HepG2 (cell line): ENCODE data around the gene MARS1. TPM values are rescaled to one million over a fixed set of nuclear protein-coding genes. Genes with fewer than 3 reads are reported as not detected.
A peak's percentile ranks its signal among the peaks of the same experiment; 100 is the strongest.
"Not testable (repeated sequence)": the region's sequence is repeated elsewhere in the genome, so short reads cannot be mapped to it uniquely, and the experiment has no call there.

ENCODE experiments used
- ATAC-seq: fragments of 200-7000 bp; cut with Tn5 transposase; 3 replicates; pipeline ENCODE4 v1.9.1; 2020; ENCODE audit warnings: mild to moderate bottlenecking, moderate library complexity
- BruUV-seq: library from RNA; stranded (reverse); fragments of 400-500 nt; replicated peaks from 2 replicates; lab custom pipeline; 2021; lab: Mats Ljungman, UMichigan
- CTCF ChIA-PET: fragments of 300-600 bp; formaldehyde crosslinking; extraction: SDS; loops from one replicate; lab custom pipeline; 2021; ENCODE audit warnings: low total read pairs, inconsistent platforms, low intra/inter-chr PET ratio; lab: Yijun Ruan, JAX
- POLR2A ChIA-PET: fragments of 350-600 bp; sonication (Branson Sonifier 250); formaldehyde crosslinking; loops from one replicate; lab custom pipeline; 2020; ENCODE audit warnings: antibody characterized with exemption, inconsistent platforms; lab: Yijun Ruan, JAX
- DNase-seq: peaks from one replicate; pipeline ENCODE4 v3.0.0-alpha.2; 2015; ENCODE audit warnings: low spot score
- FAIRE-seq: peaks from 3 replicates; lab custom pipeline; 2011; peaks lifted over from hg19 to GRCh38; lab: Jason Lieb, UNC
- H2AFZ ChIP-seq: one replicate; pipeline ENCODE4 v1.6.1; 2011; ENCODE audit warnings: low read length, inconsistent platforms
- H3K27ac ChIP-seq: fragments of 300-600 bp; 3 replicates; pipeline ENCODE4 v1.8.0; 2011; ENCODE audit warnings: mixed run types, mild to moderate bottlenecking, mixed read lengths, low read length, inconsistent platforms; ENCODE audit not compliant: insufficient read depth; ENCODE audit errors: extremely low read length
- H3K27me3 ChIP-seq, 2 experiments: fragments of 200-600 bp in 1 of 2; 2 replicates in 1 of 2; 3 replicates in 1 of 2; pipeline versions ENCODE4 v1.6.0 to v1.8.0; 2011; ENCODE audit warnings: low read length in 2 of 2, mild to moderate bottlenecking in 2 of 2, moderate library complexity in 2 of 2, inconsistent platforms in 1 of 2; ENCODE audit not compliant: insufficient read depth in 2 of 2, control insufficient read depth in 1 of 2
- H3K36me3 ChIP-seq, 2 experiments: fragments of 200-600 bp in 1 of 2; replicated peaks in 1 of 2; 2 replicates in 1 of 2; 3 replicates in 1 of 2; pipeline versions ENCODE4 v1.5.1 to v1.8.0; 2011; ENCODE audit warnings: low read length in 2 of 2, inconsistent platforms in 1 of 2; ENCODE audit not compliant: insufficient read depth in 2 of 2, control insufficient read depth in 1 of 2
- H3K4me1 ChIP-seq: 2 replicates; pipeline ENCODE4 v1.5.1; 2012; ENCODE audit warnings: low read length, inconsistent platforms; ENCODE audit not compliant: insufficient read depth
- H3K4me2 ChIP-seq: 2 replicates; pipeline ENCODE4 v1.6.0; 2011; ENCODE audit warnings: low read depth, low read length, inconsistent platforms
- H3K4me3 ChIP-seq, 3 experiments: fragments of 200-600 bp in 1 of 3; sonication (generic), shearing (Covaris generic) in 1 of 3; replicated peaks in 1 of 3; 2 replicates each; pipeline ENCODE4 v1.5.1; 2011 to 2016; ENCODE audit warnings: low read length in 3 of 3, inconsistent platforms in 2 of 3, low read depth in 2 of 3, mild to moderate bottlenecking in 2 of 3, control low read depth in 1 of 3, mixed read lengths in 1 of 3; ENCODE audit not compliant: insufficient read depth in 1 of 3
- H3K79me2 ChIP-seq: one replicate; pipeline ENCODE4 v1.6.1; 2011; ENCODE audit warnings: low read length, inconsistent platforms; ENCODE audit not compliant: insufficient read depth
- H3K9ac ChIP-seq: 2 replicates; pipeline ENCODE4 v1.6.0; 2011; ENCODE audit warnings: mild to moderate bottlenecking, low read depth, low read length, inconsistent platforms; ENCODE audit not compliant: insufficient read depth
- H3K9me3 ChIP-seq: 2 replicates; pipeline ENCODE4 v1.5.1; 2012; ENCODE audit warnings: mild to moderate bottlenecking, low read length
- H4K20me1 ChIP-seq: 2 replicates; pipeline ENCODE4 v1.6.0; 2011; ENCODE audit warnings: inconsistent platforms, mild to moderate bottlenecking, low read length, moderate library complexity; ENCODE audit not compliant: insufficient read depth
- RBFOX2 ChIP-seq: fragments of 200-400 bp; formaldehyde crosslinking; IDR thresholded peaks from 2 replicates; pipeline ENCODE4 v1.6.1; 2017; ENCODE audit warnings: low read depth, mild to moderate bottlenecking, low read length
- WGBS: methylation state at CpG from one replicate; pipeline ENCODE4 v1.1.6; 2017; ENCODE audit warnings: low lambda C conversion rate; 5-methylcytosine and 5-hydroxymethylcytosine counted together
- in situ Hi-C: cut with HindIII; loops from 2 replicates; pipeline ENCODE4 v1.10.0; 2017; ENCODE audit warnings: low pct_unique_long_range_greater_than_20kb; ENCODE audit not compliant: extremely low pct_ligation_motif_present
- intact Hi-C: fragments of 100-400 bp; cut with micrococcal nuclease; formaldehyde crosslinking; loops from one replicate; pipeline ENCODE4 v1.10.0; 2022; ENCODE audit not compliant: unreplicated experiment
- polyA plus RNA-seq, 8 experiments: library from polyadenylated mRNA; depleted of rRNA in 3 of 8; stranded (reverse) in 7 of 8; unstranded in 1 of 8; fragments of >200 nt; fragmentation: Illumina TruSeq in 4 of 8; extraction: Trizol in 4 of 8; gene quantifications; 2 replicates each; pipeline versions ENCODE4 v1.2.1 to v1.2.3, GENCODE V29; 2011 to 2016; ENCODE audit warnings: low read depth in 4 of 8, missing spikeins in 1 of 8, mixed read lengths in 1 of 8; ENCODE audit not compliant: insufficient read depth in 1 of 8
- total RNA-seq, 5 experiments: library from RNA; depleted of rRNA; stranded (reverse); fragments of >200 nt; fragmentation: Illumina TruSeq; extraction: Trizol; gene quantifications; 2 replicates each; pipeline ENCODE4 v1.2.3, GENCODE V29; 2016; ENCODE audit warnings: low read depth in 1 of 5

MARS1 gene
- total and polyA plus RNA-seq, 2 of the 13 experiments (the other 11 are each of a cell fraction or from before 2014, with no cell fraction given): 115 to 181 TPM

DNA sequence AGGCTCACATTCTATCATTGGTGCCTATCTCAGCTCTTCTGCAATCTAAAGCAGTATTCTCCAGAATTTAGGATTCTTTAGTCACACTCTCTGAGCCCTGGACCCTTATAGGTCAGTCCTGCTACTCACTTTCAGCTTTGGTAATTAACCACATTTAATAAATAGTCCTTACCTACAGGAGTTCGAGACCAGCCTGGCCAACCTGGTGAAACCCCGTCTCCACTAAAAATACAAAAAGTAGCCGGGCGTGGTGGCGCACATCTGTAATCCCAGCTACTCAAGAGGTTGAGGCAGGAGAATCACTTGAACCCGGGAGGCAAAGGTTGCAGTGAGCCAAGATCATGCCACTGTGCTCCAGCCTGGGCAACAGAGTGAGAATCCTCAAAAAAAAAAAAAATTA, 25.8 kb downstream of the MARS1 start:
- Histone ChIP-seq H3K36me3 (peaks cover 32 to 77% of the 10 kb centered on the region in 2 experiments), H4K20me1 (peaks cover 20% of the 10 kb centered on the region), H3K4me1 (peaks cover 12% of the 10 kb centered on the region)
- BruUV-seq, H3K4me3 ChIP-seq, H3K9me3 ChIP-seq, H3K27ac ChIP-seq, H3K27me3 ChIP-seq, CTCF ChIA-PET, DNase-seq, FAIRE-seq, ATAC-seq, in situ Hi-C loops, H3K4me2 ChIP-seq, H3K9ac ChIP-seq, POLR2A ChIA-PET, intact Hi-C loops, H3K79me2 ChIP-seq, H2AFZ ChIP-seq: not testable (repeated sequence)
- TF ChIP-seq RBFOX2: 0 out of 2 replicates have a peak, but pooled peaks have one; percentile 21
- WGBS: 100% methylated on average over 6 of the region's 6 CpGs

DNA sequence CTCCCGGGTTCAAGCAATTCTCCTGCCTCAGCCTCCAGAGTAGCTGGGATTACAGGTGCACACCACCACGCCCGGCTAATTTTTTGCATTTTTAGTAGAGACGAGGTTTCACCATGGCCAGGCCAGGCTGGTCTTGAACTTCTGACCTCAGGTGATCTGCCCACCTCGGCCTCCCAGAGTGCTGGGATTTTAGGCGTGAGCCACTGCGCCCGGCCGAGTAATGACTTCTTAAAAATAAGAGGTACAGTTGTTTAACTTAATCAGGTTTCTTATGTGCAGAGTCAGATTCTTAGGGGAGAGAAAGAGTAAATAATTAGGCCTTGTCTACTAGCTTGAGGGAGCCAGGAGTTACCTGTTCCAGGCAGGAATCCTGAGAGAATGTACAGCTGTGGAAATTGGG, 26.4 kb downstream of the MARS1 start:
- peaks cover 32 to 72% of the 10 kb centered on the region in 2 experiments for H3K36me3 ChIP-seq
- H3K4me2 ChIP-seq, H2AFZ ChIP-seq, ATAC-seq, FAIRE-seq, H3K4me3 ChIP-seq, in situ Hi-C loops, H3K27ac ChIP-seq, H3K27me3 ChIP-seq, intact Hi-C loops, CTCF ChIA-PET, DNase-seq, H3K9ac ChIP-seq, BruUV-seq, H3K9me3 ChIP-seq: not testable (repeated sequence)
- peaks cover 14% of the 10 kb centered on the region for H3K79me2 ChIP-seq
- POLR2A ChIA-PET: interaction anchor here (0.7 to 7.8 kb wide), 3 partner anchors 12 to 1556 kb away, joined by 3 to 90 read pairs (median 11); no protein-coding TSS in a partner anchor
- 96% methylated on average over 9 of the region's 9 CpGs for WGBS
- H3K4me1 ChIP-seq: peaks cover 18% of the 10 kb centered on the region
- H4K20me1 ChIP-seq: peaks cover 26% of the 10 kb centered on the region
